ENCODE results near the gene LST1.

LST1 gene

GRCh38 chr6:31614684-31615578 lies 28.9 kb downstream of the LST1 start, which contains the start of gene AIF1:
TSS of gene AIF1 (plus strand) at chr6:31615234. CDS start at chr6:31615330, 96 bp downstream.
- Histone ChIP-seq H3K4me3 (ENCODE audit: low read depth in 1 of 2, low read length in 1 of 2) (peak within 1 kb of the TSS; percentile 79 to 87), H3K4me1 (ENCODE audit: control insufficient read depth in 1 of 2, insufficient read depth in 1 of 2, low read depth in 1 of 2, low read length in 1 of 2) (peaks cover 50 to 60% of the 10 kb centered on the region in 2 experiments), H3K9me3 (no peaks in the 10 kb centered on the region), H3K36me3 (no peaks in the 10 kb centered on the region), H3K27ac (peak within 1 kb of the TSS; percentile 98), H3K27me3 (no peaks in the 10 kb centered on the region)
- TF ChIP-seq CTCF (IDR thresholded peaks at IDR 0.05): peak; percentile 17

- Histone ChIP-seq H3K4me3 (ENCODE audit: low read depth in 1 of 2, low read length in 1 of 2) (peak overlapping the region; percentile 79 to 87), H3K4me1 (ENCODE audit: control insufficient read depth in 1 of 2, insufficient read depth in 1 of 2, low read depth in 1 of 2, low read length in 1 of 2) (peaks cover 51 to 59% of the 10 kb centered on the region in 2 experiments), H3K36me3 (no peaks in the 10 kb centered on the region), H3K27ac (peak overlapping the region; percentile 98), H3K27me3 (no peaks in the 10 kb centered on the region), H3K9me3 (no peaks in the 10 kb centered on the region)
- TF ChIP-seq CTCF (IDR thresholded peaks at IDR 0.05): no peak
Observed at GRCh38 chr6:31615748-31616147, 29.7 kb downstream of the LST1 start.

- Histone ChIP-seq H3K36me3 (no peaks in the 10 kb centered on the region), H3K4me1 (ENCODE audit: control insufficient read depth in 1 of 2, insufficient read depth in 1 of 2, low read depth in 1 of 2, low read length in 1 of 2) (peaks cover 60 to 64% of the 10 kb centered on the region in 2 experiments), H3K27ac (peak overlapping the region; percentile 98), H3K27me3 (no peaks in the 10 kb centered on the region), H3K9me3 (no peaks in the 10 kb centered on the region), H3K4me3 (ENCODE audit: low read depth in 1 of 2, low read length in 1 of 2) (peak overlapping the region in 1 of 2 experiments; percentile 87)
- TF ChIP-seq CTCF (IDR thresholded peaks at IDR 0.05): no peak
Observed at GRCh38 chr6:31617010-31617409, 30.9 kb downstream of the LST1 start.

GRCh38 chr6:31619805-31620585 lies 33.9 kb downstream of the LST1 start:
- peaks cover 57 to 58% of the 10 kb centered on the region in 2 experiments for H3K4me1 ChIP-seq (ENCODE audit: control insufficient read depth in 1 of 2, insufficient read depth in 1 of 2, low read depth in 1 of 2, low read length in 1 of 2)
- peak overlapping the region; percentile 99 for H3K27ac ChIP-seq
- peak; percentile 42 for TF ChIP-seq CTCF (IDR thresholded peaks at IDR 0.05)

GRCh38 chr6:31620586-31621319 lies 34.7 kb downstream of the LST1 start, which contains the start of gene PRRC2A:
TSS of gene PRRC2A (plus strand) at chr6:31620715. CDS start at chr6:31622790, 2,075 bp downstream.
- Histone ChIP-seq H3K9me3 (no peaks in the 10 kb centered on the region), H3K4me1 (ENCODE audit: control insufficient read depth in 1 of 2, insufficient read depth in 1 of 2, low read depth in 1 of 2, low read length in 1 of 2) (peaks cover 49 to 50% of the 10 kb centered on the region in 2 experiments), H3K27me3 (no peaks in the 10 kb centered on the region), H3K36me3 (peaks cover 24% of the 10 kb centered on the region), H3K4me3 (ENCODE audit: low read depth in 1 of 2, low read length in 1 of 2) (peak within 1 kb of the TSS; percentile 73 to 99), H3K27ac (peak within 1 kb of the TSS; percentile 99)
- TF ChIP-seq CTCF (IDR thresholded peaks at IDR 0.05): no peak

More at GRCh38 chr6:31619805-31620585, 33.9 kb downstream of the LST1 start:
- Histone ChIP-seq H3K9me3 (no peaks in the 10 kb centered on the region), H3K27me3 (no peaks in the 10 kb centered on the region), H3K36me3 (peaks cover 17% of the 10 kb centered on the region), H3K4me3 (ENCODE audit: low read depth in 1 of 2, low read length in 1 of 2) (peak overlapping the region; percentile 73 to 99)
